ENCODE data around the gene PRMT1.

DNA sequence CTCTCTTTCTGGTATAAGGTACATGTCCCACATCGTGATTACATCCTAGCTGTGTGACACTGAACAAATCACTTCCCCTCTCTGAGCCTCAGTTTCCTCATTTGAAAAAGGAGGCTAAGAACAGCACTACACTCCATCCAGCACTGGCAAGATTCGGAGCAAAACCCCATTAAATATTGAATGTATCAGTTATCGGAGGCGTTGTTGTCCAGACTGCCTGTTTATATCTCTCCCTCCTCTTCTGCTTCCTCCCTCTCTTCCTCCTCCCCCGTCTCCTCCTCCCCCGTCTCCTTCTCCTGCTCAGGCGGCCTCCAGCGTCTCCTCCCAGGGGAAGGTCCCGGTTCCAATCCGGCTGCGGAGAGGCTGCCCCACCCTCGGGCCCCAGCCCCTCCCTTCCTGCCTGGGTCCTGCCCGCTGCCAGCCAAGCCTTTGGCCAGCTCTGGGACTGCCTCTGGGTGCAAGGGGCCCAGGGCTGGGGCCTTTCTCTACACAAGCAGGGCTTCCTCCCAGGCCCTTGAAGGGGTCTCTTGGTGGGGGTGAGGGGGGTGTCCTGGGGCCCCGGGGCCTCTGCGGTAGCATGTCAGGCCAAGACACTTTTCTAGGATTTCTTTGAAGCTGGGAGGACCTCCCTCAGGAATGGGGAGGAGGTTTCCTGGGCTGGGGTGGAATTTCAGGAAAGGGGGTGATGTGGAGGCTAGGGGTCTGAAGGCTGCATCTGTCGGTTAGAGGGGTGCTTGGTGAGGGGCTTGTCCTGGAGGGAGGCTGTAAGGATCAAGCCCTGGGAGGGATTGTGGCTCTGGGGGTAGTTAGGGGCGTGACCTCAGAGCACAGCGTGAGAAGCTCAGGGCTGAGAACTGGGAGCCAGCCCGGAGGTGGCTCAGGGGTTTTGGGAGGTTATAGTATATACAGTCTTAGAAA is 39.0 kb upstream of the PRMT1 start:
- TF ChIP-seq MYC (CRISPR knock-in tag; IDR thresholded peaks at IDR 0.05; ENCODE audit: borderline replicate concordance) (no peak), POLR2A (IDR thresholded peaks at IDR 0.05; ENCODE audit: insufficient read depth in 1 of 2, low read depth in 2 of 2, low read length in 2 of 2) (no peak), YEATS4 (CRISPR knock-in tag; IDR thresholded peaks at IDR 0.05; ENCODE audit: borderline replicate concordance) (no peak), CBFB (CRISPR knock-in tag; IDR thresholded peaks at IDR 0.05) (no peak), EP300 (IDR thresholded peaks at IDR 0.05; ENCODE audit: low read depth in 2 of 2, low read length in 2 of 2) (no peak), EP300 (CRISPR knock-in tag; IDR thresholded peaks at IDR 0.05; ENCODE audit: borderline replicate concordance) (no peak), RNF2 (conservative IDR thresholded peaks at IDR 0.05; ENCODE audit: low read depth) (no peak)

All from HepG2 (cell line).